RWPE2 (cell line): ENCODE measurements around the gene NAGS.
A peak's percentile ranks its signal among the peaks of the same experiment; 100 is the strongest.

ENCODE experiments used
- ATAC-seq: fragments of 200-7000 bp; cut with Tn5 transposase; 3 replicates; pipeline ENCODE4 v1.9.1; 2021; ENCODE audit warnings: low read depth
- DNase-seq: peaks from one replicate; pipeline ENCODE4 v3.0.0-alpha.2; 2020; ENCODE audit warnings: low spot score
- H3K27ac ChIP-seq: fragments of 450-650 bp; 2 replicates; pipeline ENCODE4 v1.5.1; 2017; ENCODE audit warnings: mild to moderate bottlenecking; ENCODE audit not compliant: poor library complexity, severe bottlenecking
- H3K27me3 ChIP-seq: fragments of 250-450 bp; sonication (Bioruptor Pico); 2 replicates; pipeline ENCODE4 v1.5.1; 2021; ENCODE audit warnings: mild to moderate bottlenecking, moderate library complexity; ENCODE audit not compliant: insufficient read depth, poor library complexity, severe bottlenecking
- H3K36me3 ChIP-seq: fragments of 250-450 bp; sonication (Bioruptor Pico); 2 replicates; pipeline ENCODE4 v1.5.1; 2020; ENCODE audit warnings: low read depth, mild to moderate bottlenecking, moderate library complexity
- H3K4me1 ChIP-seq: fragments of 250-450 bp; sonication (Bioruptor Pico); 2 replicates; pipeline ENCODE4 v1.5.1; 2021; ENCODE audit warnings: mild to moderate bottlenecking, moderate library complexity; ENCODE audit not compliant: insufficient read depth, poor library complexity, severe bottlenecking
- H3K4me3 ChIP-seq: fragments of 250-450 bp; sonication (Bioruptor Pico); 2 replicates; pipeline ENCODE4 v1.5.1; 2021; ENCODE audit warnings: mild to moderate bottlenecking, moderate library complexity; ENCODE audit not compliant: severe bottlenecking
- H3K9me3 ChIP-seq: fragments of 250-450 bp; sonication (Bioruptor Pico); 2 replicates; pipeline ENCODE4 v1.5.1; 2021; ENCODE audit warnings: mild to moderate bottlenecking, moderate library complexity; ENCODE audit not compliant: severe bottlenecking
- CTCF ChIP-seq: fragments of 450-650 bp; IDR thresholded peaks from one replicate; pipeline ENCODE4 v1.5.1; 2017; ENCODE audit warnings: mild to moderate bottlenecking, moderate library complexity; ENCODE audit not compliant: poor library complexity, severe bottlenecking

Gene NAGS

DNA sequence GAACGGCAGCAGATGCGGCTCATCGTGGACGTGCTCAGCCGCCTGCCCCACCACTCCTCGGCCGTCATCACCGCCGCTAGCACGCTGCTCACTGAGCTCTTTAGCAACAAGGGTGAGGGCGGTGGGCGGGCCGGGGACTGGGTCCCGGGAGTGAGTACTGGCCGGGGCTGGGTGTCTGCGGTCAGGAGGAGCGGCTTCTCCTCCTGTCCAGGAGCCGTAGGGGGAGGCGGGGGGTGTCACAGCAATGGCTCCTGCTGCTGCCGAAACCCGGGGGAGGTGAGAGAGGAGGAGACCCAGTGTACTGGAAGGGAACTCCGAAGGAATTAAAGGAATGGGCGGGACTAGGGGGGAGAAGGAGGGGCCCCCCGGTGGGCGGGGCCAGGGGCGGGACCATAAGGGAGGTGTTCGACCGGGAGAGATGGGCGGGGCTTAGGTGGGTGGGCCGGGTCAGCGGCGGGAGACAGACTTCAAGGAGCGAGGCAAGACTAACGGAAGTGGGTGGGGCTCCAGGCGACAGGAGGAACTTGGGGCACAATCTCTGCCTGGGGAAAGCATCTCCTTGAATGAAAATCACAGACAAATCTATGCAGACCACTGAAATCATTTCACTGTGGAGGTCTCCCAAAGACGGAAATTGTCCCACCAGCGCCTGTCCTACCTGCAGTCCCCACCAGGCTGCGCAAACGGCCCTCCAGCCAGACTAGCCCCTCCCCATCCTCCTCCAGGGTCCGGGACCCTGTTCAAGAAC, 2.4 kb downstream of the NAGS start:
- peak; percentile 65 for ATAC-seq
- Histone ChIP-seq H3K4me3 (peak overlapping the region; percentile 47), H3K27ac (peak overlapping the region; percentile 64), H3K4me1 (peaks cover 14% of the 10 kb centered on the region), H3K27me3 (no peaks in the 10 kb centered on the region), H3K9me3 (no peaks in the 10 kb centered on the region), H3K36me3 (peaks cover 22% of the 10 kb centered on the region)
- peak; percentile 45 for TF ChIP-seq CTCF
- peak; percentile 100 for DNase-seq

GRCh38 chr17:44007346-44008204, 3.2 kb downstream of the NAGS start:
- Histone ChIP-seq H3K4me1 (peaks cover 6% of the 10 kb centered on the region), H3K9me3 (no peaks in the 10 kb centered on the region), H3K4me3 (peak overlapping the region; percentile 47), H3K27ac (peak overlapping the region; percentile 64), H3K36me3 (peaks cover 28% of the 10 kb centered on the region), H3K27me3 (no peaks in the 10 kb centered on the region)
- DNase-seq (no peak), ATAC-seq (peak; percentile 2; the same call in 1 of the 3 replicates)
- TF ChIP-seq CTCF, result peak; percentile 22

DNA sequence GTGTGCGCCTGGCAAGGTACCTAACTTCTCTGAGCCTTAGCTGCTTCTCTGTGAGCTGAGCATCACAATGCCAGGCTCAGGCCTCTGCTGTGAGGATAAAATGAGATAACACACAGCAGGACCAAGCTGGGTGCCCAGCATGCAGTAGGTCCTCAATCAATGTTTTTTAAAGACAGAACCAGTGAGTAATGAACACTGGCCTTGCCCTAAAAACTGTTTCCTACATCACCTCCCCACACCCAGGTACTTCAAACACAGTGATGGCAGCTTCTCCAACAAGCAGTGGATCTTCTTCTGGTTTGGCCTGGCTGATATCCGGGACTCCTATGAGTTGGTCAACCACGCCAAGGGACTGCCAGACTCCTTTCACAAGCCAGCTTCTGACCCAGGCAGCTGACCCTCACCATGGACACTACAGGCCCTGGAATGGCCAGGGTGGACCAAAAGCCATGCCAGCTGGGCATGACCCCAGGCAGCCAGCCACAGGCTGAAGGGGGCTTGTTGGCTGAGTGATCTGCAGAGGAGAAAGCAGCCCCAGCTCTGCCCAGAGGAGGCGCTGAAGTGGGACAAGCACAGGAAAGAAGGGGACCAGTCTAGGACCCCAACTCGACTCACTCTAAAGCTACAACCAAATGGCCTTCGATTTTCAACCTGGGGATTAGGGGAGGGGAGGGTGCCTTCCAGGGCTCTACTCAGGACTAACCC, 3.9 kb downstream of the NAGS start:
- no peak overlapping the region for H3K4me3 ChIP-seq
- H3K4me1 ChIP-seq, result no peaks in the 10 kb centered on the region
- no peak for DNase-seq
- TF ChIP-seq CTCF, result no peak
- no peaks in the 10 kb centered on the region for H3K27me3 ChIP-seq
- ATAC-seq, result no peak
- H3K9me3 ChIP-seq, result no peaks in the 10 kb centered on the region
- H3K36me3 ChIP-seq, result peaks cover 33% of the 10 kb centered on the region
- peak overlapping the region; percentile 64 for H3K27ac ChIP-seq

GRCh38 chr17:44010966-44011647, 6.7 kb downstream of the NAGS start:
- no peaks in the 10 kb centered on the region for H3K4me1 ChIP-seq
- no peaks in the 10 kb centered on the region for H3K9me3 ChIP-seq
- ATAC-seq (no peak), DNase-seq (no peak)
- H3K27me3 ChIP-seq, result no peaks in the 10 kb centered on the region
- H3K36me3 ChIP-seq, result peaks cover 33% of the 10 kb centered on the region
- no peak overlapping the region for H3K4me3 ChIP-seq
- TF ChIP-seq CTCF, result no peak
- no peak overlapping the region for H3K27ac ChIP-seq
